Measurements from ENCODE around the gene FAM181B. TPM values are rescaled to one million over a fixed set of nuclear protein-coding genes. Genes with fewer than 3 reads are reported as not detected.

Gene FAM181B
- total RNA-seq, 1 experiment from 2014 or later: 0.44 TPM

DNA sequence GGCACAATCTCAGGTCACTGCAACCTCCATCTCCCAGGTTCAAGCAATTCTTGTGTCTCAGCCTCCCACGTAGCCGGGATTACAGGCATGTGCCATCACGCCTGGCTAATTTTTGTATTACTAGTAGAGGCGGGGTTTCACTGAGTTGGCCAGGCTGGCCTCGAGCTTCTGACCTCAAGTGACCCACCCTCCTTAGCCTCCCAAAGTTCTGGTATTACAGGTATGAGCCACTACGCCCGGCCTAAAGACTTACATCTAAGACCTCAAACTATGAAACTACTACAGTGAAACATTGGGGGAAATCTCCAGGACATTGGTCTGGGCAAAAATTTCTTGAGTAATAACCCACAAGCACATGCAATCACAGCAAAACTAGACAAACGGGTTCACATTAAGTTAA lies 13.8 kb upstream of the FAM181B start:
- H4K91ac ChIP-seq (ENCODE audit: insufficient read length, low read depth, low read length): no peak overlapping the region
- no peak overlapping the region for H2BK15ac ChIP-seq (ENCODE audit: low read depth, low read length)
- no peak overlapping the region for H3K4me2 ChIP-seq (ENCODE audit: insufficient read depth, insufficient read length, low read length)
- no peaks in the 10 kb centered on the region for H3K9me3 ChIP-seq (ENCODE audit: control insufficient read depth, low read depth, low read length)
- no peak overlapping the region for H3K18ac ChIP-seq (ENCODE audit: insufficient read length, low read depth, low read length)
- no peak overlapping the region for H3K23ac ChIP-seq (ENCODE audit: insufficient read length, low read depth, low read length)
- no peak for DNase-seq
- no peak overlapping the region for H4K5ac ChIP-seq (ENCODE audit: insufficient read length, low read depth, low read length)
- Mint-ChIP-seq H3K27me3 (ENCODE audit: low read depth) (peaks cover 6% of the 10 kb centered on the region), H3K27ac (no peak overlapping the region), H3K36me3 (ENCODE audit: insufficient read depth in 1 of 3, low read depth in 3 of 3) (peaks cover 0 to 4% (median 0%) of the 10 kb centered on the region in 3 experiments; a peak in 1 of 7 replicates), H3K4me3 (no peak overlapping the region), H3K4me1 (peaks cover 5 to 7% of the 10 kb centered on the region in 2 experiments; a peak in 2 of 4 replicates), H3K9me3 (peaks cover 0 to 2% of the 10 kb centered on the region in 2 experiments; a peak in 1 of 5 replicates)
- no peak overlapping the region for H4K8ac ChIP-seq (replicated peaks; ENCODE audit: insufficient read length, low read depth, low read length)
- no peaks in the 10 kb centered on the region for H3K23me2 ChIP-seq (ENCODE audit: insufficient read length, low read depth, low read length, poor library complexity, severe bottlenecking)
- no peak overlapping the region for H2BK20ac ChIP-seq (ENCODE audit: low read depth, low read length, poor library complexity, severe bottlenecking)
- H2BK5ac ChIP-seq (ENCODE audit: insufficient read length, low read length): no peak overlapping the region
- H3T11ph ChIP-seq (ENCODE audit: low read length): no peak overlapping the region
- H3K27ac ChIP-seq (ENCODE audit: insufficient read length, low read depth, low read length): no peak overlapping the region
- H3K4me1 ChIP-seq (ENCODE audit: insufficient read depth, low read length): no peaks in the 10 kb centered on the region
- H3K79me2 ChIP-seq (ENCODE audit: insufficient read depth, low read length): no peaks in the 10 kb centered on the region
- H3K9ac ChIP-seq (ENCODE audit: extremely low read depth, insufficient read length, low read length): no peak overlapping the region
- H2BK12ac ChIP-seq (ENCODE audit: insufficient read length, low read depth, low read length): no peak overlapping the region
- no peaks in the 10 kb centered on the region for H4K20me1 ChIP-seq (ENCODE audit: control insufficient read depth, insufficient read depth, insufficient read length)
- no peak overlapping the region for H2AK5ac ChIP-seq (ENCODE audit: insufficient read length, low read length)
- no peak overlapping the region for H3K14ac ChIP-seq (ENCODE audit: insufficient read depth, low read length)
- TF ChIP-seq, protein P1, sequence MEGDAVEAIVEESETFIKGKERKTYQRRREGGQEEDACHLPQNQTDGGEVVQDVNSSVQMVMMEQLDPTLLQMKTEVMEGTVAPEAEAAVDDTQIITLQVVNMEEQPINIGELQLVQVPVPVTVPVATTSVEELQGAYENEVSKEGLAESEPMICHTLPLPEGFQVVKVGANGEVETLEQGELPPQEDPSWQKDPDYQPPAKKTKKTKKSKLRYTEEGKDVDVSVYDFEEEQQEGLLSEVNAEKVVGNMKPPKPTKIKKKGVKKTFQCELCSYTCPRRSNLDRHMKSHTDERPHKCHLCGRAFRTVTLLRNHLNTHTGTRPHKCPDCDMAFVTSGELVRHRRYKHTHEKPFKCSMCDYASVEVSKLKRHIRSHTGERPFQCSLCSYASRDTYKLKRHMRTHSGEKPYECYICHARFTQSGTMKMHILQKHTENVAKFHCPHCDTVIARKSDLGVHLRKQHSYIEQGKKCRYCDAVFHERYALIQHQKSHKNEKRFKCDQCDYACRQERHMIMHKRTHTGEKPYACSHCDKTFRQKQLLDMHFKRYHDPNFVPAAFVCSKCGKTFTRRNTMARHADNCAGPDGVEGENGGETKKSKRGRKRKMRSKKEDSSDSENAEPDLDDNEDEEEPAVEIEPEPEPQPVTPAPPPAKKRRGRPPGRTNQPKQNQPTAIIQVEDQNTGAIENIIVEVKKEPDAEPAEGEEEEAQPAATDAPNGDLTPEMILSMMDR (conservative IDR thresholded peaks at IDR 0.05): no peak
- H3K56ac ChIP-seq (ENCODE audit: insufficient read length, low read depth, low read length): no peak overlapping the region
- no CpG with 5 or more reads among the region's 8 CpGs for WGBS (ENCODE audit: extremely low coverage, insufficient read length, low lambda C conversion rate)
- H3K27me3 ChIP-seq (ENCODE audit: insufficient read depth, low read length): no peaks in the 10 kb centered on the region
- H3K79me1 ChIP-seq (ENCODE audit: insufficient read depth, low read depth, low read length, poor library complexity, severe bottlenecking): no peaks in the 10 kb centered on the region
- no peak overlapping the region for H3K4ac ChIP-seq (ENCODE audit: low read depth, low read length)
- H2AFZ ChIP-seq (ENCODE audit: low read length): no peak overlapping the region
- H2BK120ac ChIP-seq (ENCODE audit: low read depth, low read length, poor library complexity, severe bottlenecking): no peak overlapping the region

All from H9 (cell line).